Astrocyte of the cerebellum (primary cell): Measurements from ENCODE around the gene CDK5.
"Not testable (repeated sequence)": the region's sequence is repeated elsewhere in the genome, so short reads cannot be mapped to it uniquely, and the experiment has no call there.

ENCODE experiments used
- DNase-seq: peaks from one replicate; pipeline ENCODE4 v3.0.0-alpha.2; 2011; ENCODE audit warnings: low read depth
- H3K4me3 ChIP-seq: 2 replicates; pipeline ENCODE4 v1.5.1; 2011; ENCODE audit warnings: mild to moderate bottlenecking, low read depth, low read length, moderate library complexity
- in situ Hi-C: cut with HindIII; loops from 2 replicates; pipeline ENCODE4 v1.10.0; 2017; ENCODE audit warnings: low sequenced_read_pairs
- TF ChIP-seq, protein P1 (sequence below): IDR thresholded peaks from 2 replicates; pipeline ENCODE4 v1.5.1; 2012; ENCODE audit warnings: low read length, low read depth, moderate library complexity, mild to moderate bottlenecking; ENCODE audit errors: missing control alignments

Gene CDK5

DNA sequence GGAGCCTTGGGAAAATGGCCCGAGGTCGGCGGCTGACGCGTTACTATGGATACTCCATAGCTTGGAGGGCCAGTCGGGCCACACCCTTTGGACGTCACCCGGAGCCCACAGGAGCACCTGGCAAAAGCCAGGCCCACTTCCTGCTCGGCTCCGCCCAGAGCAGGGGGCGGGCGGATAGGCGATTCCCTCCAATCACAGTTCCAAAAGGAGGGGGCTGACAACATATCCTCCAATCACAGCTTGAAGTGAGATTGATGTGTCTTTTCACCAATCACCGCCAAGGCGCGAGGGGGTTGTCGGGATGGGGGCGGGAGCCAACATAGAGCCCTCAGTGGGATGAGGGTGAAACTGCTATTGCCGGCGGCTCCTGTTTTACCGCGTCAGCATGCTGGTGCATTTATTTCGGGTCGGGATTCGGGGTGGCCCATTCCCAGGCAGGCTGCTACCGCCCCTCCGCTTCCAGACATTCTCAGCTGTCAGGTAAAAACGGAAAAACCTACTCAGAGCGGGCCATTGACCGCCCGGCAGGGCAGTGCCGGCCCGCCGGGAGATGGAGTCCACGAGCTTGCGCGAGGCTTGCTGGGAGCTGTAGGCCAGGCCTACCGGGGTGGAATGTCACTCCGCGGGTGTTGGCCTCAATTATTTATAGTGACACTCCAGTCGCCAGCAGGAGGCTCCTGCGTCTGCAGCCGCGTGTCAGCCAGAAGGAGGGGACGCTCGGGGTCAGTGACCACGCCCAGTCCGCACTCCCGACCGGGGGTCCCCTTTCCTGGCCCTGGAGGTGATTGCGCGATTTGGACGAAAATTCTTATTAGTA, 29.4 kb downstream of the CDK5 start, which contains the start of gene ABCB8:
TSS of gene ABCB8 (plus strand) at position 320 of the 817 bp plus-strand sequence. CDS start at position 386, 66 bp downstream.
- TF ChIP-seq, protein P1, sequence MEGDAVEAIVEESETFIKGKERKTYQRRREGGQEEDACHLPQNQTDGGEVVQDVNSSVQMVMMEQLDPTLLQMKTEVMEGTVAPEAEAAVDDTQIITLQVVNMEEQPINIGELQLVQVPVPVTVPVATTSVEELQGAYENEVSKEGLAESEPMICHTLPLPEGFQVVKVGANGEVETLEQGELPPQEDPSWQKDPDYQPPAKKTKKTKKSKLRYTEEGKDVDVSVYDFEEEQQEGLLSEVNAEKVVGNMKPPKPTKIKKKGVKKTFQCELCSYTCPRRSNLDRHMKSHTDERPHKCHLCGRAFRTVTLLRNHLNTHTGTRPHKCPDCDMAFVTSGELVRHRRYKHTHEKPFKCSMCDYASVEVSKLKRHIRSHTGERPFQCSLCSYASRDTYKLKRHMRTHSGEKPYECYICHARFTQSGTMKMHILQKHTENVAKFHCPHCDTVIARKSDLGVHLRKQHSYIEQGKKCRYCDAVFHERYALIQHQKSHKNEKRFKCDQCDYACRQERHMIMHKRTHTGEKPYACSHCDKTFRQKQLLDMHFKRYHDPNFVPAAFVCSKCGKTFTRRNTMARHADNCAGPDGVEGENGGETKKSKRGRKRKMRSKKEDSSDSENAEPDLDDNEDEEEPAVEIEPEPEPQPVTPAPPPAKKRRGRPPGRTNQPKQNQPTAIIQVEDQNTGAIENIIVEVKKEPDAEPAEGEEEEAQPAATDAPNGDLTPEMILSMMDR = peak; percentile 52
- in situ Hi-C loops = no loop called here
- H3K4me3 ChIP-seq = peak within 1 kb of the TSS; percentile 84
- peak; percentile 98 for DNase-seq

- DNase-seq, in situ Hi-C loops: not testable (repeated sequence)
- peak overlapping the region; percentile 84 for H3K4me3 ChIP-seq
Measured at GRCh38 chr7:151027728-151028130, 30.0 kb downstream of the CDK5 start.

DNA sequence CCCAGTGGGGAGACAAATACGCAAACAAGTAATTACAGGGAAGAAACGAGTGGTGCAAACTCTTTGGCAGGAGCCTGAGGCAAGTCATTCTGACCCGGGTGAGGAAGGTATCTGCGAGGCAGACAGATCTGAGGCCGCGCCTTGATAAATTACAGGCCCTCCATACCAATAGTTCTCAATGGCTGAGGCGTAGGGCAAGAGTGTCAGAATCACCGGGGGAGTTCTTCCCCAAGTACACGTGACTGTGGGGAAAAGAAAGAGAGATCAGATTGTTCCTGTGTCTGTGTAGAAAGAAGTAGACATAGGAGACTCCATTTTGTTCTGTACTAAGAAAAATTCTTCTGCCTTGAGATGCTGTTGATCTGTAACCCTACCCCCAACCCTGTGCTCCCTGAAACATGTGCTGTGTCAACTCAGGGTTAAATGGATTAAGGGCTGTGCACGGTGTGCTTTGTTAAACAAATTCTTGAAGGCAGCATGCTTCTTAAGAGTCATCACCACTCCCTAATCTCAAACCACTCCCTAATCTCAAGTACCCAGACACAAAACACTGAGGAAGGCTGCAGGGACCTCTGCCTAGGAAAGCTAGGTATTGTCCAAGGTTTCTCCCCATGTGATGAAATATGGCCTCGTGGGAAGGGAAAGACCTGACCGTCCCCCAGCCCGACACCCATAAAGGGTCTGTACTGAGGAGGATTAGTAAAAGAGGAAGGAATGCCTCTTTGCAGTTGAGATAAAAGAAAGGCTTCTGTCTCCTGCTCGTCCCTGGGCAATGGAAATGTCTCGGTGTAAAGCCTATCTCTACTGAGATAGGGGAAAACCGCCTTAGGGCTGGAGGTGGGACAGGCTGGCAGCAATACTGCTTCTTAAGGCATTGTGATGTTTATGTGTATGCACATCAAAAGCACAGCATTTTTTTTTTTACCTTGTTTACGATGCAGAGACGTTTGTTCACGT, 30.6 kb downstream of the CDK5 start:
- DNase-seq, in situ Hi-C loops, H3K4me3 ChIP-seq: not testable (repeated sequence)

GRCh38 chr7:151025924-151026671, 31.6 kb downstream of the CDK5 start:
- no peak overlapping the region for H3K4me3 ChIP-seq
- in situ Hi-C loops = no loop called here
- TF ChIP-seq, protein P1 = no peak
- no peak for DNase-seq

GRCh38 chr7:151024435-151025056, 33.2 kb downstream of the CDK5 start, which contains the start of gene ATG9B:
TSS of gene ATG9B (minus strand) at chr7:151024494. CDS start at chr7:151024423, 71 bp downstream.
- TF ChIP-seq, protein P1 = no peak
- no peak for DNase-seq
- H3K4me3 ChIP-seq = no peak within 1 kb of the TSS
- in situ Hi-C loops = no loop called here

DNA sequence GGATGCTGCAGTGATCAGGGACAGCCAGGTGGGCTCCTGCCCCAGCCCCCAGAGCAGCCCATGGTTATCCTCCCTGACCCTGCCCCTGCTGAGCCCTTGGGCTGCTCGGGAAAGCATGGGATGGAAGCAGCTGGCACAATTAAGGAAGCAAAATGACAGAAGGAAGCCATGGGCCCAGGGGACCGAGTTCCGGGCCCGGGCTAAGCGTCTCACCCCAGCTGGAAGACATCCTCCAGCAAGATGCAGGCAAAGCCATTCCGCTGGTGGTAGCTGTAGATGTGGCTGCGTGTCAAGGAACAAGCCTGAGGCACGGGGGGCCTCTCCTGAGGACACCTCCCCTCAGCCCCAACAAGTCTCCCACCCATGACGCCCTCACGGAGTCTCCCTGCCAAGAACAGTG, 34.5 kb downstream of the CDK5 start:
- no peak overlapping the region for H3K4me3 ChIP-seq
- in situ Hi-C loops = no loop called here
- TF ChIP-seq, protein P1 = no peak
- no peak for DNase-seq

GRCh38 chr7:151020231-151020630, 37.5 kb downstream of the CDK5 start:
- no peak for DNase-seq
- TF ChIP-seq, protein P1 = no peak
- in situ Hi-C loops = no loop called here
- H3K4me3 ChIP-seq = no peak overlapping the region
